AG20443 (cell line): Measurements from ENCODE around the gene PTPN13.

Experiments
- DNase-seq: peaks from one replicate; pipeline ENCODE4 v3.0.0; 2012; ENCODE audit warnings: low spot score, mixed read lengths

The PTPN13 gene, protein sequence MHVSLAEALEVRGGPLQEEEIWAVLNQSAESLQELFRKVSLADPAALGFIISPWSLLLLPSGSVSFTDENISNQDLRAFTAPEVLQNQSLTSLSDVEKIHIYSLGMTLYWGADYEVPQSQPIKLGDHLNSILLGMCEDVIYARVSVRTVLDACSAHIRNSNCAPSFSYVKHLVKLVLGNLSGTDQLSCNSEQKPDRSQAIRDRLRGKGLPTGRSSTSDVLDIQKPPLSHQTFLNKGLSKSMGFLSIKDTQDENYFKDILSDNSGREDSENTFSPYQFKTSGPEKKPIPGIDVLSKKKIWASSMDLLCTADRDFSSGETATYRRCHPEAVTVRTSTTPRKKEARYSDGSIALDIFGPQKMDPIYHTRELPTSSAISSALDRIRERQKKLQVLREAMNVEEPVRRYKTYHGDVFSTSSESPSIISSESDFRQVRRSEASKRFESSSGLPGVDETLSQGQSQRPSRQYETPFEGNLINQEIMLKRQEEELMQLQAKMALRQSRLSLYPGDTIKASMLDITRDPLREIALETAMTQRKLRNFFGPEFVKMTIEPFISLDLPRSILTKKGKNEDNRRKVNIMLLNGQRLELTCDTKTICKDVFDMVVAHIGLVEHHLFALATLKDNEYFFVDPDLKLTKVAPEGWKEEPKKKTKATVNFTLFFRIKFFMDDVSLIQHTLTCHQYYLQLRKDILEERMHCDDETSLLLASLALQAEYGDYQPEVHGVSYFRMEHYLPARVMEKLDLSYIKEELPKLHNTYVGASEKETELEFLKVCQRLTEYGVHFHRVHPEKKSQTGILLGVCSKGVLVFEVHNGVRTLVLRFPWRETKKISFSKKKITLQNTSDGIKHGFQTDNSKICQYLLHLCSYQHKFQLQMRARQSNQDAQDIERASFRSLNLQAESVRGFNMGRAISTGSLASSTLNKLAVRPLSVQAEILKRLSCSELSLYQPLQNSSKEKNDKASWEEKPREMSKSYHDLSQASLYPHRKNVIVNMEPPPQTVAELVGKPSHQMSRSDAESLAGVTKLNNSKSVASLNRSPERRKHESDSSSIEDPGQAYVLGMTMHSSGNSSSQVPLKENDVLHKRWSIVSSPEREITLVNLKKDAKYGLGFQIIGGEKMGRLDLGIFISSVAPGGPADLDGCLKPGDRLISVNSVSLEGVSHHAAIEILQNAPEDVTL (N-terminal part only)

GRCh38 chr4:86593688-86594558, at the start of gene PTPN13:
TSS of gene PTPN13 (plus strand) at chr4:86594315. CDS start at chr4:86635257, 40,942 bp downstream.
- DNase-seq = peak; percentile 97

DNA sequence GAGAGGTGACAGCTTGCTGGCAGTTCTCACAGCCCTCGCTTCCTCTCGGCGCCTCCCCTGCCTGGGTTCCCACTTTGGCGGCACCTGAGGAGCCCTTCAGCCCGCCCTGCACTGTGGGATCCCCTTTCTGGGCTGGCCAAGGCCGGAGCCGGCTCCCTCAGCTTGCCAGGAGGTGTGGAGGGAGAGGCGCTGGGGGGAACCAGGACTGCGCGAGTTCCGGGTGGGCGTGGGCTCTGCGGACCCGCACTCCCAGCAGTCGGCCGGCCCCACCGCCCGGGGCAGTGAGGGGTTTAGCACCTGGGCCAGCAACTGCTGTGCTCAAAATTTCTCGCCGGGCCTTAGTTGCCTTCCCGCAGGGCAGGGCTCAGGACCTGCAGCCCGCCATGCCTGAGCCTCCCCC, 47.0 kb upstream of the PTPN13 start:
- DNase-seq = no peak

GRCh38 chr4:86549163-86549788, 44.8 kb upstream of the PTPN13 start:
- DNase-seq = no peak

DNA sequence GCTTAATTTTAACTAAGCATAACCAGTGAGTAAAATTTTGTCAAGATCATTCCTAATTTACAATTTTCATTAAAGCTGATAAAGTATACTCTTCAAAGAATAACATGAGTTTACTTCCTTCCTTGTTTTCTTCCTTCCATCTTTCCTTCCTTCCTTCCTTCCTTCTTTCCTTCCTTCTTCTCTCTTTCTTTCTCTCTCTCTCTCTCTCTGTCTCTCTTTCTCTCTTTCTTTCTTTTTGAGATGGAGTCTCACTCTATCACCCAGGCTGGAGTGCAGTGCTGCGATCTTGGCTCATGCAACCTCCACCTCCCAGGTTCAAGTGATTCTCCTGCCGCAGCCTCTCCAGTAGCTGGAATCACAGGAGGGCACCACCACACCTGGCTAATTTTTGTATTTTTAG, 42.7 kb upstream of the PTPN13 start:
- DNase-seq = no peak

DNA sequence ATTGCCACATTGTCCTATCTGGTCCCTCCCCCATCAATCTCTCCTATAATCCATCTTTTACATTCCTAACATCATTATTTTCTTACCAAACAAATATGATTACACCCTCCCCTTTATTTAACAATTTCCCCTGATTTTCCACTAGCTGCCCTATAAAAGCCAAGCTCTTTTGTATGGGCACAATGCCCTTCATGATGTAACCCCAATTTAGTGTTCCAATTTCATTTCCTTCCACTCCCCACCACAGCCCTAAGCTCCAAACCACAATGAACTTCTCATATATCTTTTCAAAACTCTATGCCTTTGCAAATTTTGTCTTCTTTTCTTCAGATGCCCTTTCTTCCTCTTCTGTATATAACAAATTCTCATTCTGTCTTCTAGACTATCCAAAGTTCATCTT, 39.5 kb upstream of the PTPN13 start:
- no peak for DNase-seq

DNA sequence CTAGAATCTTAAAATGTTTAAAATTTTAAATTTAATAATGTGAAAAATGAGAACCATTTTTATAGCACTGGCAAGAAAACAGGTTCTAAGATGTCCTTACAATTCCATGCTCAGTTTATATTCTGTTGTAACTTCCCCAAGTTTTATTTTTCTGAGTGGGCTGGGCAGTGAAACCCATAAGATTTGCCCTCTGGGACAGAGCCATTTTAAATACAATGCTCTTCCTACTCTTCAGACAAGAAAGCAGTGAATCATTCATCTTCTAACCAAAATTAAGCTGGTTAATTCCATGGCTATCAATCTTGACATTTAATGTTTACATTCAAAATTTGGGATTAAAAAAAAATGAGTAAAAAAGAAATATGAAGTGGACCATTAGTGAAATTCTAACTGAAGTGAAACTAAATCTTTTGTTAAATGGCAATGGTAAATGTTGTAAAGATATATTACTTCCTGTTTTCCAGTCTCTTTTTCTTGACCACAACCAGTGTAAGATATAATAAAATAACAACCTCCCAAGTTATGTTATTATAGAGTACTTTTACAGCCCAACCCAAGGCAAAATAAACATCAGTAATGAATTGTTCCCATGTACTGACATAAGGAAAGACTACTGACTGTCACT, 37.2 kb upstream of the PTPN13 start:
- DNase-seq = no peak

GRCh38 chr4:86557526-86557925, 36.6 kb upstream of the PTPN13 start:
- DNase-seq = no peak

- DNase-seq = no peak
Measured at GRCh38 chr4:86558258-86558657, 35.9 kb upstream of the PTPN13 start.

DNA sequence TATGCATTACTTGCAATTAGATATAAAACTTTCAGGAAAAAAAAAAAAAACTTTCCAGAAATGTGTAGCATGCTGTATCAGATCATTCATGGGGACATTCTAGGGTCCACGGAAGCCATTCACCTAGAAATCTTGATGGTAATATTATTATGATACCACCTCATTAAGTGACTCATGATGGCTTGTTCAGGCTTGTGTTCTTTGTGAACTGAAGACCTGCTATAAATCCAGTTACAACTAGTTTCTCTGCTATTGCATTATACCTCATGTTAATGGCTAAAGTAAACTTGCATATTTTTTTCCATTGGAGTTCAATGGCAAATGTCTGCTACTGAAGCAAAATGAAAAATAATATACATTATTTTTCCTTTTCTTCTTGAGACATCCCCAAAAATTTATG, 35.3 kb upstream of the PTPN13 start:
- DNase-seq = no peak

DNA sequence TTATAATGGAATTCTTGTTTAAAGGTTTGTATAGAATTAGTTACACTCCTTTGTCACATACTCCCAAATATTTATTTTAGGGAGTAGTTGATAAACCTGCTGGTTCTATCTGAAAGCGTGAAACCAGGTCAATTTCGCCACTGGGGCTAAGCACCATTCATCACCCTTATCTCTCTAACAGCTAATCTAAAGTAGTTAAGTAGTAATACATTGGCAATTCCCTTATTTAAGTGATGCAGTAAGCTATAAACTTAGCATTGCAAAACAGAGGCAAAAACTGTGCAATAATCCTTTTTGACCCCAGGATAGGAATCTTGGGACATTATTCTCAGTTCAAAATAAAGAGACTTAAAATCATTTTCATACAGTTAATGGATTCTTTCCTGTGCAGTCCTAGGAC, 33.7 kb upstream of the PTPN13 start:
- DNase-seq = no peak

GRCh38 chr4:86561256-86561655, 32.9 kb upstream of the PTPN13 start:
- no peak for DNase-seq

GRCh38 chr4:86563416-86563815, 30.7 kb upstream of the PTPN13 start:
- no peak for DNase-seq

DNA sequence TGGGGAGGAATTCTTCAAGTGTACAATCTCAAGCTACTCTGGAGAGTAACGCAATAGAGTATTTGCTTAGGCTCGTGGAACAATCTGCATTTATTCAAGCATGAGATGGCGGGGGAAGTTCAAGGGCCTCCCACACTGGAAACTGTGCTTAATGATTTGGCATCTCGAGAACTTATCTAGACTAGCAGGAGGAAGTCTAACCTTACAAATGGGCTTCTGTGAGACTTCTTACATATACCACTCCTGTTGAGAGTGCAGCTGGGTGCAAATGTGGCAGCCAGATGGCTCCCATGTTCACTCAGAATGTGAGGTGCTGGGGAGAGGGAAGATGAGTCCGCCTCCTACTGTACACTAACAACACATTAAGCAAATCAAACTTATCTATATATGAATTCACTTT, 29.3 kb upstream of the PTPN13 start:
- DNase-seq = no peak

- DNase-seq = no peak
Measured at GRCh38 chr4:86565651-86566050, 28.5 kb upstream of the PTPN13 start.

DNA sequence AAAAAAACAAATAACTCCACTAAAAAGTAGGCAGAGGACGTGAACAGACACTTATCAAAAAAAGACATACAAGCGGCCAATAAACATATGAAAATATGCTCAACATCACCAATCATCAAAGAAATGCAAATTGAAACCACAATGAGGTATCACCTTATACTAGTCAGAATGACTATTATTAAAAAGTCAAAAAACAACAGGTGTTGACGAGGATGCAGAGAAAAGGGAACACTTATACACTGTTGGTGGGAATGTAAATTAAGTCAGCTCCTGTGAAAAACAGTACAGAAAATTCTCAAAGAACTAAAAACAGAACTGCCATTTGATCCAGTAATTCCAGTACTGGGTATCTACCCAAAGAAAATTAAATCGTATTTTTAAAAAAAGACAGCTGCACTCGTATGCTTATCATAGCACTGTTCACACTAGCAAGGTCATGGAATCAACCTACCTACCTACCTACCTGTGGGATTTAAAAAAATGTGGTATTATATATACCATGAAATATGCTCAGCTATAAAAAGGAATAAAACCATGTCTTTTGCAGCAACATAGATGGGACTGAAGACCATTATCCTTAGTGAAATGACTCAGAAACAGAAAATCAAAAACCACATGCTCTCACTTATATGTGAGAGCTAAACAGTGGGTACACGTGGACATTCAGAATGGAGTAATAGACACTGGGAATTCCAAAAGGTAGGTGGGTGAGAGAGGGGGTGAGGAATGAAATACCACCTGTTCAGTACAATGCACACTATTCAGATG, 24.8 kb upstream of the PTPN13 start:
- DNase-seq = no peak

GRCh38 chr4:86579941-86580340, 14.2 kb upstream of the PTPN13 start:
- no peak for DNase-seq

DNA sequence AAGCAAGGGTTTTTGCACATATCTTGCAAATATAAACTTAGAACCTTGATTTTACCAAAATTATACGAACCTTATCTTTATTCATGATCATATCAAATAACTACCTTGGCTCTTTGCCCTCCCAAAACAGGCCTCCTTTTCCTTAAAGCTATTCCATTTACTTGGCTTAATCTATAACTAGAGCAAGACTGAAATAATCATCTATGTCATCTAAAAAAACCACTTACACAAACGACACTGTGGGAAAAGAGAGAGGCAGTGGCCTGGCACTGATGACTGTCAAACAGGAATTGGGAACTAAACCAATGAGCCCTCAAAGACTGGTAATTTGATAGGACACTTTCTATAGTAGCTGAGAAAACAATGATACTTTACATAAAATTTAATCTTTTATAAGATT, 11.7 kb upstream of the PTPN13 start:
- no peak for DNase-seq

DNA sequence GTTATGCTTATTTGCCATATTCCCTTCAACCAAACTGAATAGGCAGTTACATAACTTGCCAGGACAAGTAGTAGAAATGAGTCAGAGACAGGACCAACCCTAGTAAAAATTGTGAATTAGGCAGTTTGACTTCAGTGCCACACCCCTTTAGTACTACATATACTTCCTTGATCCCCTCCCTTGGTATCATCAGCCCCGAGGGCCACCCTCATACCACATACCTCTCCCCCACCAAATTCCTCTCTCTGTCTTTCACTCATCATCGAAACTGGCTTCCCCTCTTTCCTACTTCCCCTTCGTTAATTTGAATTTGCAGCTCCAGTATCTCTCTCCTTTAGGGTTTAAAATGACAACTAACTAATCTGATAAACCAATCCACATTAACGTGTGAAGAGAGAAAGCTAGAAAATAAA, 7.9 kb upstream of the PTPN13 start:
- DNase-seq = peak; percentile 43

- DNase-seq = no peak
Measured at GRCh38 chr4:86586626-86587380, 7.3 kb upstream of the PTPN13 start.
